ENCODE measurements around the gene MRPS35.

Gene MRPS35

DNA sequence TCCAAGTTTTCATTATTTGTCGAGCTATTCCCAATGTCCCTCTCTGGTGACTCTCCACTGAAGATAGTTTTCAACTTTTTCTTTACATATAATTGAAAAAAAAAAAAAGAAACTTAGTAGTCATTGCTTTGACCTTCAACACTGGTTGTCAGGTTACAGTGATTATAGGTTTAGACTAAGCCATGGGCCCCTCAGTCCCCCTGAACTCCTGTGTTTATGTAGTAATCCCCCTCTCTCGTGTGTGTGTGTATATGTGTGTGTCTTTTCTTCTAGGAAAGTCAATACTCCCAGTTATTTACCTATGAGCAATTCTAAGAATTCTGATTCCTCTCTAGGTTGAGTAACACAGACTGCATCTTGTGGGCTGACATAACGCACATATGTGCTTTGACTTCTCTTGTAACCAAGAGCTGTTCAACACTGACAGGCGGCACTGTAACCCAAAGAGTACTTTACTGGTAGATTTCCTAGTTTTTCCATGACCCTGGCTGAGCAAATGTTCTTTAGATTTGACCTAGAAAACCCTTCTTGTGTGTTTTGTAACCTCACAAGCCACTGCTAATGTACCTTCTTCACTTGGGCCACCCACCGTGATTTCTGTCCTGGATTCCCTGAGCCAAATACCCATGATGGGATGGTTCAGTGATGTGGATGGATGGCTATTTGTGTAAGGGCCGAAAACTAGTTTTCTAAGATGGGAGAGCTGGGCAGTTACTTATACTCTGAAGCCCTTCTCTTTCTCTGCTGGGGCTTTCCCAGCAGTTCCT is 84.4 kb downstream of the MRPS35 start:
- H3K27me3 ChIP-seq (replicated peaks; ENCODE audit: control insufficient read depth, insufficient read depth, low read length), result no peaks in the 10 kb centered on the region
- peaks cover 71% of the 10 kb centered on the region for H3K36me3 ChIP-seq (ENCODE audit: control insufficient read depth, insufficient read depth, low read length, severe bottlenecking)
- no peaks in the 10 kb centered on the region for H3K9me3 ChIP-seq (ENCODE audit: control insufficient read depth, low read length)
- no peak overlapping the region for H3K9ac ChIP-seq (ENCODE audit: low read length)
- H3K4me1 ChIP-seq (ENCODE audit: control insufficient read depth, insufficient read depth, low read length), result no peaks in the 10 kb centered on the region
- DNase-seq (ENCODE audit: low read depth), result no peak
- no peak overlapping the region for H3K4me3 ChIP-seq (ENCODE audit: low read length)

DNA sequence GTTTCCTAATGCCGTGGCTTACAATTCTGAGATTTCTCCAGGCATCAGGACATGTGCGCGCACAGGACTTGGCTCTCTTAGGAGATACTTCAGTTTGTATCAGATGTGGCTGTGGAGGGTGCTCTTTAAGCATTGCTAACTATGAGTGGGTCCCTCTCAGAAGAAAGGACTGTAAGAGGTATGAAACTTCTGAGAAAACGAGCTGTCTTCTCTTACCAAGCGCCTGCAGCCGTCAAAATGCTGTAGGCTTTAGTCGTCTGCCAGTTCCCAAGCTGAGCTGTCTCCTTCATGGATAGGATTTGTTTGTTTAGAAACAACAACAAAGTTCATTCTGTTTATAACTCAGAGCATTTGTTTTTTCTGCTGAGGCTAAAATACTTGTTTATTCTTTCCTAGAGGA is 85.5 kb downstream of the MRPS35 start:
- peaks cover 76% of the 10 kb centered on the region for H3K36me3 ChIP-seq (ENCODE audit: control insufficient read depth, insufficient read depth, low read length, severe bottlenecking)
- H3K27me3 ChIP-seq (replicated peaks; ENCODE audit: control insufficient read depth, insufficient read depth, low read length), result no peaks in the 10 kb centered on the region
- no peaks in the 10 kb centered on the region for H3K4me1 ChIP-seq (ENCODE audit: control insufficient read depth, insufficient read depth, low read length)
- H3K9me3 ChIP-seq (ENCODE audit: control insufficient read depth, low read length), result no peaks in the 10 kb centered on the region
- no peak overlapping the region for H3K9ac ChIP-seq (ENCODE audit: low read length)
- DNase-seq (ENCODE audit: low read depth), result no peak
- no peak overlapping the region for H3K4me3 ChIP-seq (ENCODE audit: low read length)

DNA sequence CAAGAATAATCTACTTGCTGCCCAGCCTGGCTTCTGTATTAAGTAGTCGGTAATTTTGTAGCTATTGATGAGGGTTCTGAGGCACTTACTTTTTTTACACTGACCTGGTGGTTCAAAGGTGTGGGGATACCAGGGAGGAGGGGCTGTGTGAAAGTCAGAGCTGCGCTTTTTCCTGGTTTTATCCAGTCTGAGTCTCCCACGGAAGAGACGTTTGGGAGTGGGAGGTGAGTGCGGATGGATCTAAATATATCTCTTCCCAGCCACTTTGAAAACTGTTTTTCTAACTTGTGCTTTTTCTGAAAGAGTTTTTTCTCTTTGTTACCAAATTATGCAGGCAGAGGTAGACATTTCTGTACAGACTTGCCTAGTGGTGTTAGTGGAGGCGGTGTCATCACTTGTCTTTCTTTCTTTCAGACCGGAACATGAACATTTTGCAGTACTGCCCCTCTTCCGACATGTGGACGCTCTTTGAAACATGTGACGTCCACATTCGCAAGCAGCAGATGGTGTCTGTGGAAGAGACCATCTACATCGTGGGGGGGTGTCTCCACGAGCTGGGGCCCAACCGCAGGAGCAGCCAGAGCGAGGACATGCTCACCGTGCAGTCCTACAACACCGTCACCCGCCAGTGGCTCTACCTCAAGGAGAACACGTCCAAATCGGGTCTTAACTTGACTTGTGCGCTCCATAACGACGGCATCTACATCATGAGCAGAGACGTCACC is 86.8 kb downstream of the MRPS35 start:
- no peaks in the 10 kb centered on the region for H3K4me1 ChIP-seq (ENCODE audit: control insufficient read depth, insufficient read depth, low read length)
- H3K4me3 ChIP-seq (ENCODE audit: low read length), result no peak overlapping the region
- peaks cover 74% of the 10 kb centered on the region for H3K36me3 ChIP-seq (ENCODE audit: control insufficient read depth, insufficient read depth, low read length, severe bottlenecking)
- no peaks in the 10 kb centered on the region for H3K27me3 ChIP-seq (replicated peaks; ENCODE audit: control insufficient read depth, insufficient read depth, low read length)
- H3K9ac ChIP-seq (ENCODE audit: low read length), result no peak overlapping the region
- no peak for DNase-seq (ENCODE audit: low read depth)
- no peaks in the 10 kb centered on the region for H3K9me3 ChIP-seq (ENCODE audit: control insufficient read depth, low read length)

DNA sequence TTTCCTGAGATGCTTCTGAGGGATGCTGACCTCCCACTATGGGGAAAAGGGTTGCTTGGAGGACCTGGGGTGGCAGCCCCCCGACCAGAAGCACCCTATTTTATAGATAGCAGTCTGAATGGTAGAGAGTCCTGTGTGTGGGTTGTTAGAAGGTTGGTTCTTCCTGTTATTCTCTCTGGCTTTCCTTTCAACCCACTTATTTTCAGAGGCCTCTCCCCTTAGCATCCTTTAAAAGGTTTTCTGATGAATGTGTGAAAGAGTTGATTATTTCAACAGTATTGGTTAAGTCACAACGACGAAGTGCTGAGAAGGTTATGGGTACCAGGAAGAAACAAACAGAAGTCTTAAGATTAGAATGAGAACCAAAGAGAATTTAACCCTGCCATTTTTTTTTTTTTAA is 90.2 kb downstream of the MRPS35 start:
- H3K4me3 ChIP-seq (ENCODE audit: low read length), result no peak overlapping the region
- no peak for DNase-seq (ENCODE audit: low read depth)
- no peaks in the 10 kb centered on the region for H3K9me3 ChIP-seq (ENCODE audit: control insufficient read depth, low read length)
- no peak overlapping the region for H3K9ac ChIP-seq (ENCODE audit: low read length)
- no peaks in the 10 kb centered on the region for H3K4me1 ChIP-seq (ENCODE audit: control insufficient read depth, insufficient read depth, low read length)
- H3K27me3 ChIP-seq (replicated peaks; ENCODE audit: control insufficient read depth, insufficient read depth, low read length), result no peaks in the 10 kb centered on the region
- peaks cover 49% of the 10 kb centered on the region for H3K36me3 ChIP-seq (ENCODE audit: control insufficient read depth, insufficient read depth, low read length, severe bottlenecking)

DNA sequence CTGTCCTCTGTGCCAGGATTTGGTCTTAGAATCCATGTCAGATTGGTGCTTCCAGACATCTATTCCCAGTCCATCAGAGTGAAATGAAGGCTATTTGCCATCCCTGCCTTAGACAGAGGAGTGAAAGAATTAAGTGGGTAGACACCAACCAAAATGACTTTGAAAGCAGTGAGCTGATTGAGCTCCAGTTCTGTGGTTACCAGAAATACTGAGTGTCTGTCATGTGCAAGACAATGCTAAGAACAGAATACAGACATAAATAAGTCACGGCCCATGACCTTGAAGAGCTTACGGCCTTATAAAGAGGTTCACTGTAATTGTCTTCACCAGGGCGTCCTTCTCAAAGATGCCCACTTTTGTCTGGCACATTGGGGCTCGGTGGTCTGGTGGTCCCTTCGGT is 91.0 kb downstream of the MRPS35 start:
- no peaks in the 10 kb centered on the region for H3K27me3 ChIP-seq (replicated peaks; ENCODE audit: control insufficient read depth, insufficient read depth, low read length)
- DNase-seq (ENCODE audit: low read depth), result no peak
- H3K36me3 ChIP-seq (ENCODE audit: control insufficient read depth, insufficient read depth, low read length, severe bottlenecking), result peaks cover 42% of the 10 kb centered on the region

DNA sequence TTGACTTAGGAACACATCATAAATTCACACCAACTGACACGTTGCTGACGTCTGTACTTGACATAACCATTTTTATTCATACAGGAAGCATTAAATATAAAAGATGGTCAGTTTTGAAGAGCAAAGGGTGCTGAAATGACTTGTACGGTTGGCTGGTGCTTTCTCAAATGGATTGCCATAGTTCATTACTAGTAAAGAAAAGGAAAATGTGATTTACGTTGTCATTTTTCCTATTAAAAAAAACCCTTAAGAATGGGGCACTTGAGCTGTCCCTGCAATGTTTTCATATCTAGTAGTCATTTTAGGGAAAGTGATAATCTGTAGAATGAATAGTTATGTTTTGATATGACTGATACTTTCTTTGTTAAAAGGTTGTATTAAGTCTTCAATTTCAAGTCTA is 91.9 kb downstream of the MRPS35 start:
- no peaks in the 10 kb centered on the region for H3K27me3 ChIP-seq (replicated peaks; ENCODE audit: control insufficient read depth, insufficient read depth, low read length)
- H3K36me3 ChIP-seq (ENCODE audit: control insufficient read depth, insufficient read depth, low read length, severe bottlenecking), result peaks cover 35% of the 10 kb centered on the region
- DNase-seq (ENCODE audit: low read depth), result no peak
- no peak overlapping the region for H3K9ac ChIP-seq (ENCODE audit: low read length)
- no peaks in the 10 kb centered on the region for H3K9me3 ChIP-seq (ENCODE audit: control insufficient read depth, low read length)
- no peak overlapping the region for H3K4me3 ChIP-seq (ENCODE audit: low read length)
- no peaks in the 10 kb centered on the region for H3K4me1 ChIP-seq (ENCODE audit: control insufficient read depth, insufficient read depth, low read length)

More for the DNA sequence above, 91.0 kb downstream of the MRPS35 start:
- H3K4me1 ChIP-seq (ENCODE audit: control insufficient read depth, insufficient read depth, low read length), result no peaks in the 10 kb centered on the region
- H3K9ac ChIP-seq (ENCODE audit: low read length), result no peak overlapping the region
- no peaks in the 10 kb centered on the region for H3K9me3 ChIP-seq (ENCODE audit: control insufficient read depth, low read length)
- no peak overlapping the region for H3K4me3 ChIP-seq (ENCODE audit: low read length)

DNA sequence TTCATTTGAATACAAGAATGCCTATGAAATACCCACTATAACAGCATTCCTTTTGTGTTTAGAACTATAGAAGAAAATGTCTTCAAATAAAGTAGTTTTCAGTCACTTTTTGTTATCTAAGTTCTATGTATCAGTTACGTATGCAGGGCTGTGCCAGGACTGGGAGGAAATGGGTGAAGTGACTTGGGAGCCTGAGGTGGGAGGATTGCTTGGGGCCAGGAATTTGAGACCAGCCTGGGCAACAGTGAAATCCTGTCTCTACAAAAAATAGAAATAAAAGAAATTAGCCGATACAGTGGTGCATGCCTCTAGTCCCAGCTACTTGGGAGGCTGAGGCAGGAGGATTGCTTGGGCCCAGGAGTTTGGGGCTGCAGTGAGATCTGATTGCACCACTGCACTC is 92.3 kb downstream of the MRPS35 start:
- Histone ChIP-seq H3K9me3 (ENCODE audit: control insufficient read depth, low read length) (no peaks in the 10 kb centered on the region), H3K9ac (ENCODE audit: low read length) (no peak overlapping the region), H3K4me1 (ENCODE audit: control insufficient read depth, insufficient read depth, low read length) (no peaks in the 10 kb centered on the region), H3K36me3 (ENCODE audit: control insufficient read depth, insufficient read depth, low read length, severe bottlenecking) (peaks cover 31% of the 10 kb centered on the region), H3K27me3 (replicated peaks; ENCODE audit: control insufficient read depth, insufficient read depth, low read length) (no peaks in the 10 kb centered on the region), H3K4me3 (ENCODE audit: low read length) (no peak overlapping the region)
- no peak for DNase-seq (ENCODE audit: low read depth)

DNA sequence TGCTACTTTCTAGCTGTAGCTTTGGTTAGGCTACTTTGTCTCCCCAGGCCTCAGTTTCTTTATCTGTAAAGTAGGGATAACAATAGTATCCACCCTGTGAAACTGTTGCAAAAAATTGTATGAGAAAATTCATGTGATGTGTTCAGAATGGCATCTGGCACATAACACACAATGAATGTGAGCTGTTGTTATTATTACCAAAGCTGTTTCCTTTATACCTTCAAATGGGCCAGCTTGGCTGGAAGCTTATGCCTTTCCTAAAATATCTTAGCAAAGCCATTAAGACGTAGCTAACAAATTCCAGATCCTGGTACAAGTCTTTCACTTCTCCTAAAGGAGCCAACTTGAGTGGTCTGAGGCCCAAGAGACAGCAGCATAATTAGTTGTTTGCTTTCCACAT is 94.6 kb downstream of the MRPS35 start:
- H3K9ac ChIP-seq (ENCODE audit: low read length), result no peak overlapping the region
- no peak for DNase-seq (ENCODE audit: low read depth)
- peaks cover 9% of the 10 kb centered on the region for H3K36me3 ChIP-seq (ENCODE audit: control insufficient read depth, insufficient read depth, low read length, severe bottlenecking)
- H3K4me3 ChIP-seq (ENCODE audit: low read length), result no peak overlapping the region
- no peaks in the 10 kb centered on the region for H3K4me1 ChIP-seq (ENCODE audit: control insufficient read depth, insufficient read depth, low read length)
- no peaks in the 10 kb centered on the region for H3K9me3 ChIP-seq (ENCODE audit: control insufficient read depth, low read length)
- H3K27me3 ChIP-seq (replicated peaks; ENCODE audit: control insufficient read depth, insufficient read depth, low read length), result no peaks in the 10 kb centered on the region

All from adipocyte (in vitro differentiated cells).